Suprapubic skin (tissue), 4 donors: ENCODE measurements around the gene DNAH8.

Experiments
- EP300 ChIP-seq: sonication (generic); formaldehyde crosslinking; IDR thresholded peaks from one replicate; pipeline ENCODE4 v1.6.1; 2017; ENCODE audit warnings: antibody characterized with exemption
- POLR2A ChIP-seq, 2 donors: fragments of 450-650 bp; IDR thresholded peaks; one replicate each; pipeline ENCODE4 v1.6.1; 2017; ENCODE audit warnings: antibody characterized with exemption in 2 of 2, mild to moderate bottlenecking in 2 of 2, moderate library complexity in 2 of 2
- POLR2AphosphoS5 ChIP-seq, 3 donors: sonication (generic); formaldehyde crosslinking; IDR thresholded peaks; one replicate each; pipeline ENCODE4 v1.6.1; 2017; ENCODE audit warnings: antibody characterized with exemption in 3 of 3
- TF ChIP-seq, protein P1 (sequence below), 2 donors: fragments of 200-600 bp in 1 of 2; fragments of 450-650 bp in 1 of 2; sonication (generic) in 1 of 2; IDR thresholded peaks; one replicate each; pipeline ENCODE4 v1.5.1; 2016 to 2019; ENCODE audit warnings: antibody characterized with exemption in 2 of 2, mild to moderate bottlenecking in 1 of 2, moderate library complexity in 1 of 2

DNA sequence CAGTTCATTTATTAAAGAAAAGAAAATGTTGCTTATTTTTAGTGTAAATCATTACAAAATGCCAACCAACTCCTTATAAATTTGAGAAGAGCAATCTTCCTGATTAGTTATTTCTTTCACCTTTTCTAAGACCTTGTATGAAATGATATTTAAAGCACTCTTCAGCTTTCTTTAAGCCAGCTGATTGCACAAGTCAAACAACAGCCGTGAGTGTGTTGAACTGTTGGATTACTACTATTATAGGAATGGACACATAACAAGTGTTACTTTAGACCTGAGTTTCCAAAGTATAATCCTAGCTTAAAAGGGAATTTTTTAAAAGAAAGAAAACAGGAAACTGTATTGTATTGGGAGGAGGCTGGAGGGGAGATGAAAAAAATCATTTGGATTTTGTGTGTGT is 306.7 kb downstream of the DNAH8 start:
- TF ChIP-seq, protein P1, sequence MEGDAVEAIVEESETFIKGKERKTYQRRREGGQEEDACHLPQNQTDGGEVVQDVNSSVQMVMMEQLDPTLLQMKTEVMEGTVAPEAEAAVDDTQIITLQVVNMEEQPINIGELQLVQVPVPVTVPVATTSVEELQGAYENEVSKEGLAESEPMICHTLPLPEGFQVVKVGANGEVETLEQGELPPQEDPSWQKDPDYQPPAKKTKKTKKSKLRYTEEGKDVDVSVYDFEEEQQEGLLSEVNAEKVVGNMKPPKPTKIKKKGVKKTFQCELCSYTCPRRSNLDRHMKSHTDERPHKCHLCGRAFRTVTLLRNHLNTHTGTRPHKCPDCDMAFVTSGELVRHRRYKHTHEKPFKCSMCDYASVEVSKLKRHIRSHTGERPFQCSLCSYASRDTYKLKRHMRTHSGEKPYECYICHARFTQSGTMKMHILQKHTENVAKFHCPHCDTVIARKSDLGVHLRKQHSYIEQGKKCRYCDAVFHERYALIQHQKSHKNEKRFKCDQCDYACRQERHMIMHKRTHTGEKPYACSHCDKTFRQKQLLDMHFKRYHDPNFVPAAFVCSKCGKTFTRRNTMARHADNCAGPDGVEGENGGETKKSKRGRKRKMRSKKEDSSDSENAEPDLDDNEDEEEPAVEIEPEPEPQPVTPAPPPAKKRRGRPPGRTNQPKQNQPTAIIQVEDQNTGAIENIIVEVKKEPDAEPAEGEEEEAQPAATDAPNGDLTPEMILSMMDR (IDR thresholded peaks at IDR 0.05) = no peak
- no peak for TF ChIP-seq POLR2A (IDR thresholded peaks at IDR 0.05)
- TF ChIP-seq POLR2AphosphoS5 (IDR thresholded peaks at IDR 0.05) = no peak
- TF ChIP-seq EP300 = no peak
